K562 (cell line): ENCODE results near the gene ADM2. TPM values are rescaled to one million over a fixed set of nuclear protein-coding genes. Genes with fewer than 3 reads are reported as not detected.

Source experiments
- CSDE1 ChIP-seq, 2 experiments: fragments of 450-650 bp; IDR thresholded peaks; 2 replicates each; pipeline ENCODE4 v1.6.1; 2016; ENCODE audit warnings: mild to moderate bottlenecking in 1 of 2
- HDAC1 ChIP-seq, 2 experiments: fragments of 450-650 bp; IDR thresholded peaks; 2 replicates each; pipeline ENCODE4 v1.6.1; 2016 to 2017; ENCODE audit warnings: inconsistent platforms in 1 of 2, mild to moderate bottlenecking in 1 of 2, moderate library complexity in 1 of 2
- KDM2B ChIP-seq: fragments of 250-450 bp; sonication (Bioruptor Pico); IDR thresholded peaks from 2 replicates; pipeline ENCODE4 v1.8.0; 2021; ENCODE audit warnings: mild to moderate bottlenecking, moderate library complexity
- MYC ChIP-seq, 2 experiments: fragments of 250-450 bp in 1 of 2; sonication (Bioruptor Pico) in 1 of 2; IDR thresholded peaks; 2 replicates each; pipeline versions ENCODE4 v1.5.1 to v1.6.1; 2012 to 2021; ENCODE audit warnings: low read depth in 2 of 2, borderline replicate concordance in 1 of 2, improper control_type of control experiment in 1 of 2, low read length in 1 of 2, mild to moderate bottlenecking in 1 of 2, moderate library complexity in 1 of 2
- NFATC3 ChIP-seq: fragments of 450-650 bp; IDR thresholded peaks from 2 replicates; pipeline ENCODE4 v1.6.1; 2017; ENCODE audit warnings: mild to moderate bottlenecking
- SMAD4 ChIP-seq: fragments of 250-450 bp; sonication (Bioruptor Pico); conservative IDR thresholded peaks from 2 replicates; pipeline ENCODE4 v1.8.0; 2021; ENCODE audit warnings: inconsistent platforms, mild to moderate bottlenecking, moderate library complexity
- SP1 ChIP-seq: sonication (generic); formaldehyde crosslinking; IDR thresholded peaks from 2 replicates; pipeline ENCODE4 v1.8.1; 2022; ENCODE audit warnings: mild to moderate bottlenecking, missing genetic modification reagents
- THRA ChIP-seq: fragments of 450-650 bp; IDR thresholded peaks from 2 replicates; pipeline ENCODE4 v1.6.1; 2017; ENCODE audit warnings: mild to moderate bottlenecking, moderate library complexity
- ZNF263 ChIP-seq: sonication (generic); formaldehyde crosslinking; IDR thresholded peaks from 2 replicates; pipeline ENCODE4 v1.8.0; 2022; ENCODE audit warnings: mild to moderate bottlenecking, missing genetic modification reagents, borderline replicate concordance
- ZNF280A ChIP-seq: fragments of 450-650 bp; IDR thresholded peaks from 2 replicates; pipeline ENCODE4 v1.6.1; 2018; ENCODE audit warnings: mild to moderate bottlenecking, low read depth; ENCODE audit not compliant: partially characterized antibody
- ZNF511 ChIP-seq: sonication (generic); formaldehyde crosslinking; IDR thresholded peaks from 2 replicates; pipeline ENCODE4 v1.8.0; 2022; ENCODE audit warnings: mild to moderate bottlenecking, missing genetic modification reagents
- ZNF609 ChIP-seq: sonication (generic); formaldehyde crosslinking; IDR thresholded peaks from 2 replicates; pipeline ENCODE4 v1.8.1; 2023; ENCODE audit warnings: missing genetic modification reagents, mild to moderate bottlenecking, borderline replicate concordance
- ZNF655 ChIP-seq: fragments of 250-450 bp; sonication (Bioruptor Pico); IDR thresholded peaks from 2 replicates; pipeline ENCODE4 v1.5.0; 2021
- ZNF740 ChIP-seq, 3 experiments: fragments of 200-800 bp in 1 of 3; sonication (Bioruptor generic) in 1 of 3; sonication (generic) in 1 of 3; formaldehyde crosslinking in 1 of 3; IDR thresholded peaks; 2 replicates each; pipeline versions ENCODE4 v1.6.1 to v1.8.0; 2016 to 2022; ENCODE audit warnings: mild to moderate bottlenecking in 2 of 3, missing compliant biosample characterization in 2 of 3, missing genetic modification characterization in 2 of 3, missing genetic modification reagents in 1 of 3
- polyA plus RNA-seq, 8 experiments: library from polyadenylated mRNA; depleted of rRNA in 4 of 8; stranded (reverse) in 5 of 8; unstranded in 3 of 8; fragments of >200 nt; fragmentation: Nextera tagmentation in 2 of 8; fragmentation: Illumina TruSeq in 1 of 8; extraction: Ambion mirVana in 2 of 8; extraction: Trizol in 1 of 8; gene quantifications; 2 replicates each; pipeline versions ENCODE4 v1.2.1 to v1.2.3, GENCODE V29; 2011 to 2014; ENCODE audit warnings: inconsistent platforms in 1 of 8, missing spikeins in 1 of 8
- total RNA-seq, 7 experiments: library from RNA; depleted of rRNA in 6 of 7; stranded (reverse); fragments of >200 nt in 6 of 7; fragmentation: Illumina TruSeq in 2 of 7; extraction: Trizol in 2 of 7; gene quantifications; 2 replicates each; pipeline versions ENCODE4 v1.2.1 to v1.2.3, GENCODE V29; 2011 to 2021; ENCODE audit warnings: low replicate concordance in 1 of 7

The ADM2 gene
- total and polyA plus RNA-seq, 9 of the 15 experiments (the other 6 are each of a cell fraction or from before 2014, with no cell fraction given) = 0.11 to 5.1 (median 0.38) TPM

- no peak for TF ChIP-seq KDM2B (CRISPR knock-in tag)
- TF ChIP-seq NFATC3 = no peak
- no peak for TF ChIP-seq SP1
- no peak for TF ChIP-seq MYC (IDR thresholded peaks at IDR 0.05; ENCODE audit: low read depth, low read length)
- no peak for TF ChIP-seq MYC (CRISPR knock-in tag; IDR thresholded peaks at IDR 0.05; ENCODE audit: borderline replicate concordance, low read depth)
- TF ChIP-seq ZNF609 (CRISPR knock-in tag) = no peak
- peak in 1 of 2 experiments; percentile 73; a peak in 2 of 4 replicates for TF ChIP-seq HDAC1 (IDR thresholded peaks at IDR 0.05)
- no peak for TF ChIP-seq ZNF280A
- TF ChIP-seq ZNF740 (CRISPR knock-in tag; IDR thresholded peaks at IDR 0.05) = no peak
- TF ChIP-seq ZNF740 (tag; IDR thresholded peaks at IDR 0.05) = no peak
- TF ChIP-seq ZNF263 (CRISPR knock-in tag) = no peak
- no peak for TF ChIP-seq ZNF655 (CRISPR knock-in tag)
- TF ChIP-seq SMAD4 (CRISPR knock-in tag) = peak; percentile 81
- no peak for TF ChIP-seq ZNF511 (CRISPR knock-in tag)
- TF ChIP-seq THRA = no peak
- TF ChIP-seq CSDE1 (IDR thresholded peaks at IDR 0.05) = no peak
Observed at GRCh38 chr22:50532824-50533796, 51.8 kb downstream of the ADM2 start (continued).
